ENCODE measurements around the gene SHC1.

SHC1 gene

DNA sequence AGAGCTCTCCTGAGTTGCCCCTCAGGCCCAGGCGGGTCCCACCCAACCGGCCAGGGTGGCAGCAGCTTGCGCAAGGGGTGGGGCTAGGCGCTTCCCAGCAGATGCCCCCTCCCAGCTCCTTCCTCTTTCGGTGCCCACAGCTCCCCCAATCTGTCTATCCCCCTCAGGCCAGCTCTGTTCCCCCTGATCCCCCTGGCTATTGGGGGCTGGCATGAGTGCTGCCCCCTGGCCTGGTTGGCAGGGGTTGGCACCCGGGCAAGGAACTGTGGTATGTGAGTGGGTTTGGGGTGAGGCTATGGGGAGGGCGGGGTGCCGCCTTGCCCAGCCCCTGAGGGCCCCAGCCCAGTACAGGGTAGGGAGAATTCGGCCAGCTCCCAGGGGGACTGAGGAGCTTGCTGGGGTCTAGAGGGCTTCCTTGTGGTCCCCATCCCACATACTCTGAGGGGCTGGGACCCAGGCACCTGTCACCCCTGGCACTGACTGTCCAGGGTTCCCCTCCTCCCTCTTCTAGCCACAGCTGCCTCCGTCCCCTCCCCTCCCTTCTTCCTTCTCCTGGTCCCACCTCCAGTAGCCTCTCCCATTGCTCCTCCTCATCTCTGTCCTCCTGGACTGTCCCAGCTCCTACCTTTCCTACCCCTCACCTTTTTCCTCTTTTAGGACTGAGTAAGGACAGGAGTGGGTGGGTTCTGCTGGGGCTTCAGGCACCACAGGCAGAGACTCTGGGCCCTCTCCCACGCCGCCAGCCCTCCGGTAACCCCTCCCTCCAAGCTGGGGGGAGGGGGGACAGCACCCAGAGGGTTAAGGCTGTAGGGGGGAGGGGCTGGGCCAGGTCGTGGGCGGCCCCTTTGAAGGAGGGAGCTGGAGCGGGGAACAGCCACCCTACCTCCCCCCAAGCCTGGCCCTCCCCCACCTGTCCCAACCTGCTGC is 37.7 kb upstream of the SHC1 start:
- DNase-seq (ENCODE audit: low read depth in 2 of 2), result peak; percentile 59 to 86

DNA sequence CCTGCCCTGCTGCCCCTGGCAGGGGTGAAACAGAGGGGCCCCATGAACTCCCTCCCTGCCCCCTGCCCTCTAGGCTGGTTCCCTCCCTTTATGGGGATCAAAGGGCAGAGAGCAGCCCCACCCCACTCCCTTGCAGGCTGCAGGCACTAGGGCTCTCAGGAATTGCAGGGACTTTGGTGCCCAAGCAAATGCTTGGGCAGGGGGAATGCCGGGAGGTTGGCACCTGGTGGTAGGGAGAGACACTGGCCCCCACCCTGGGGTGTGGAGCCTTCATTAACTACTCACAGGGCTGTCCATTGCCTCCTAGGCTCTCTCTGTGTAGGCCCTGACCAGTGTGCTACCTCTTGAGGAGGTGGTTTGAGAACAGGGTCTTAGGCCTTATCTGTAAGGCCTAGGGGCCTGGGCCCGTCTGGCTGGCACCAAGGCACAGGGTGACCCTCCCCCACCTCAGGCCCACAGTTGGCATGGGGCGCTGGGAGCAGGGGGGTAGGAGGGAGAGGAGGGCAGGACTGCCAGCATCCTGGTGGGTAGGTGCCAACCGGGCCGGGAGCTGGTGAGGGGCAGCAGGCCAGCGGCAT is 36.8 kb upstream of the SHC1 start:
- DNase-seq (ENCODE audit: low read depth in 2 of 2), result no peak

GRCh38 chr1:155006601-155007101 is 36.1 kb upstream of the SHC1 start:
- no peak for DNase-seq (ENCODE audit: low read depth in 2 of 2)

GRCh38 chr1:155005076-155006011 is 34.8 kb upstream of the SHC1 start:
- DNase-seq (ENCODE audit: low read depth in 2 of 2), result no peak

GRCh38 chr1:155004352-155005075 is 34.0 kb upstream of the SHC1 start:
- no peak for DNase-seq (ENCODE audit: low read depth in 2 of 2)

- DNase-seq (ENCODE audit: low read depth in 2 of 2), result no peak
Observed at GRCh38 chr1:155003766-155004351, 33.3 kb upstream of the SHC1 start.

- DNase-seq (ENCODE audit: low read depth in 2 of 2), result no peak
Observed at GRCh38 chr1:155003227-155003765, 32.7 kb upstream of the SHC1 start.

GRCh38 chr1:155002464-155003226 is 32.1 kb upstream of the SHC1 start, which contains the start of gene ZBTB7B:
Gene ZBTB7B (plus strand): TSS chr1:155002802. CDS start chr1:155014661, 11,859 bp downstream.
- no peak for DNase-seq (ENCODE audit: low read depth in 2 of 2)

DNA sequence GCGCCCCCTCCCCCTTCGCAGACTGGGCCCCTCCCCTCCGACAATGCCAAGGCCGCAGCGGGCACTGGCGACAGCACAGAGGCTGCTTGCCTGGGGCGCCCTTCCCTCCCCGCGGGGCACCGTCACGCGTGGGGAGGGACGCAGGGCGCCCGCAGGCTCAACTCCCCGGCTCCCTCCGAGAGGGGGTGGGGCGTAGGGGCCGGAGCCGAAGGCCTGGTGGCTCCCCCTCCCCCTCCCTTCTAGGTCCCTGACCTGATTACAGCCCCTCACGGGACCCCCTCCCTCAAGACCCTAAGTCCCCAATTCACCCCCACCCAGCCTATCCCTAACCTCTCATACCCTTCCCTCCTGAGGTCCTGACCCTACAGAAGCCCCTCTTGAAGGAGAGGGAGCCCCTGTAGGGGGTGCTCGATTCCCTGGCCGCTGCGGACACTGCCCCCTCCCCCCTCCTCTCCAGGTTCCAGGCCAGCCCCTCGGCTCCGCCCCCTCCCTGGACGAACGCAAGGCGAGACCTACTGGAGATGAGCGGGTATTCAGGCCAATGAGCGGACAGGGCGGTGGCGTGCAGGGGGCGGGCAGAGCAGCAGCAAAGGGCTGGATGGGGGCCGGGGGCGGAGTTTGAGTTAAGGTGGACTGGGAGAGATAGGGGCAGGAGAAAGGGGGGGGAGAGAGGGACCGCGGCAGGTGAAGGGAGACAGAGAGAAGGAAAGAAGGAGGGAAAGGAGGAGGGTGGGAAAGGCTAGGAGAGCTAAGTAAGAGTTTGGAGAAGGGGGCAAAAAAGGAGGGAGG is 31.3 kb upstream of the SHC1 start:
- DNase-seq (ENCODE audit: low read depth in 2 of 2), result peak; percentile 99 to 100

DNA sequence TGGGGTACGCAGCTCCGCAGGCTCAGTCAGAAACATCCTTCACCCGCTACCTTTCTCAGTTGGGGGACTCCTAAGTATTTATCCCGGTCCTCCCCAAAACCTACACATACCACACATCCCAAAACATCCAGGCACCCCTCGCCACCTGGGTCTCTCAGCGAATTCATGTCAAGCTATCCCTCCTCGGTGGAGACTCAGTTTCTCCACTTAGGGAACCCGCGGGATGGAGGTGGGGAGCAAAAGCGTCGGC is 30.8 kb upstream of the SHC1 start:
- DNase-seq (ENCODE audit: low read depth in 2 of 2), result no peak

GRCh38 chr1:155000726-155001424 is 30.3 kb upstream of the SHC1 start:
- peak; percentile 72 to 86 for DNase-seq (ENCODE audit: low read depth in 2 of 2)

DNA sequence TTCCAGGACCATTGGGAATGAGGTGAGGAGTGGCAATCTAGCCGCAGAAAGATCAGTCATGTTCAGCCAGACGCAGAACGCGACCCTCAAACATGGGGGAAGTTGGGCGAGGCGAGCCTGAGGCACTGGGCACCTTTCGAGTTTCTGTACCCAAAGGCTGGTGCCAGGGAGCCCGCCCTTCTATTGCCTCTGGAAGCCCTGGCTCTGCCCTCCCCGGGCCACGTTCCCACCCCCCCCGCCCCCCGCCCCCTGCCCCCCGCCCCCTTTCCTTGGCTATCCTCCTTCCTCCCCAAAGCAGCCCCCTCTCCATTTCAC is 29.8 kb upstream of the SHC1 start:
- no peak for DNase-seq (ENCODE audit: low read depth in 2 of 2)

- peak in 1 of 2 donors; percentile 58 for DNase-seq (ENCODE audit: low read depth in 2 of 2)
Observed at GRCh38 chr1:154999571-155000410, 29.2 kb upstream of the SHC1 start.

DNA sequence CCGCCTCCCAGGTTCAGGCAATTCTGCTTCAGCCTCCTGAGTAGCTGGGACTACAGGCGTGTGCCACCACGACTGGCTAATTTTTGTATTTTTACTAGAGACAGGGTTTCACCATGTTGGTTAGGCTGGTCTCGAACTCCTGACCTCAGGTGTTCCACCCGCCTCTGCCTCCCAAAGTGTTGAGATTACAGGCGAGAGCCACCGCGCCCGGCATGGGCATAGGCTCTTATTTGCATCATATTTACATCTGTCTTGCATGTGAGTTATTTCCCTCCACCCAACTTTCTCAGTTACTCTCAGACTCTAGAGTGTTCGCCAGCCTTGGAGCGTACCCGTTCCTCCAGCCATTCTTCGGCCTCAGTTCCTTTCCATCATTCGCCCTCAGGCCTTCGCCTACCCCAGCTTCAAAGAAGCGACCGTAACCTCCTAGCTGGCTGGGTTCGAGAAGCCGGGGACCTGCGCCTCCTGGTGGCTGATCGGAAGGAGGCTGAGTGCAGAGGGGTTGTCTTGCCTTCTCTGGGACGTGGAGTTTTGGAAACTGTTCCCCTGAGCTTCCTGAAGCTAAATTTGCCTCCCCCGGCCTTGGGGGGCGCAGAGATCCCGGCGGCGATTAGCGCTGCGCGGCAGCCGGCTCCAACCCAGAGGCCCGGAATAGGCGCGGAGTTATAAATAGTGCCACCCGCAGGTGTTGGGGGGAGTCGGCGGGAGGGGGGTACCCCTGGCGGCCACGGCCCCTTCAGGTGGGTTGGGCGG is 28.4 kb upstream of the SHC1 start:
- peak in 1 of 2 donors; percentile 67 for DNase-seq (ENCODE audit: low read depth in 2 of 2)

GRCh38 chr1:154998201-154998780 is 27.7 kb upstream of the SHC1 start:
- no peak for DNase-seq (ENCODE audit: low read depth in 2 of 2)

GRCh38 chr1:154996966-154997701 is 26.6 kb upstream of the SHC1 start:
- DNase-seq (ENCODE audit: low read depth in 2 of 2), result no peak
